Endothelial cell of umbilical vein (primary cell): ENCODE data around the gene SCAND1.

ENCODE experiments used
- EZH2 ChIP-seq: IDR thresholded peaks from 2 replicates; pipeline ENCODE4 v1.6.1; 2012; ENCODE audit warnings: borderline replicate concordance, low read depth, mild to moderate bottlenecking, moderate library complexity, low read length, inconsistent platforms; ENCODE audit not compliant: severe bottlenecking
- FOS ChIP-seq: IDR thresholded peaks from 2 replicates; pipeline ENCODE4 v1.6.1; 2011; ENCODE audit warnings: mild to moderate bottlenecking, low read length, moderate library complexity, borderline replicate concordance; ENCODE audit not compliant: insufficient read depth
- POLR2A ChIP-seq: IDR thresholded peaks from 2 replicates; pipeline ENCODE4 v1.6.1; 2012; ENCODE audit warnings: low read depth, mild to moderate bottlenecking, control low read depth, low read length
- POLR2AphosphoS5 ChIP-seq: IDR thresholded peaks from 2 replicates; pipeline ENCODE4 v1.6.1; 2012; ENCODE audit warnings: low read depth, mild to moderate bottlenecking, control low read depth, low read length, moderate library complexity; ENCODE audit not compliant: insufficient read depth

- TF ChIP-seq POLR2AphosphoS5, result no peak
- TF ChIP-seq EZH2, result no peak
- TF ChIP-seq FOS, result no peak
- no peak for TF ChIP-seq POLR2A
Measured at GRCh38 chr20:35972462-35972861, 18.2 kb upstream of the SCAND1 start.
